ENCODE measurements around the gene PON2.

Gene PON2
- long read RNA-seq, transcript PON2-218 (9 exons, 1,653 nt) = major isoform, 13 of 21 reads
- long read RNA-seq, partial matches to known transcripts = 0 of 21 reads
- long read RNA-seq, other reads (novel, unspliced or antisense) = 2 of 21 reads

GRCh38 chr7:95434557-95435421 is at the start of gene PON2:
TSS of gene PON2 (minus strand) at chr7:95435028. CDS start at chr7:95434951, 77 bp downstream.
- TF ChIP-seq SPI1 (IDR thresholded peaks at IDR 0.05; ENCODE audit: borderline replicate concordance, low read depth) = no peak
- no peak for TF ChIP-seq POLR2AphosphoS5 (IDR thresholded peaks at IDR 0.05; ENCODE audit: low read depth)
- no peak for TF ChIP-seq GABPA (IDR thresholded peaks at IDR 0.05; ENCODE audit: low read depth)
- TF ChIP-seq CTCF (IDR thresholded peaks at IDR 0.05; ENCODE audit: insufficient read depth, low read length) = no peak
- no peak for TF ChIP-seq REST (IDR thresholded peaks at IDR 0.05; ENCODE audit: insufficient replicate concordance, low read depth)
- H3K27me3 ChIP-seq (ENCODE audit: insufficient read depth, poor library complexity, severe bottlenecking) = no peaks in the 10 kb centered on the region
- H3K4me3 ChIP-seq (replicated peaks; ENCODE audit: insufficient read depth, low read length) = peak within 1 kb of the TSS; percentile 58
- peak; percentile 11 to 13 for DNase-seq (ENCODE audit: low read depth in 1 of 2, low spot score in 1 of 2)
- H3K27ac ChIP-seq (replicated peaks) = no peak within 1 kb of the TSS

- TF ChIP-seq REST (IDR thresholded peaks at IDR 0.05; ENCODE audit: insufficient replicate concordance, low read depth) (no peak), POLR2AphosphoS5 (IDR thresholded peaks at IDR 0.05; ENCODE audit: low read depth) (no peak), GABPA (IDR thresholded peaks at IDR 0.05; ENCODE audit: low read depth) (no peak), CTCF (IDR thresholded peaks at IDR 0.05; ENCODE audit: insufficient read depth, low read length) (no peak), SPI1 (IDR thresholded peaks at IDR 0.05; ENCODE audit: borderline replicate concordance, low read depth) (no peak)
- no peak for DNase-seq (ENCODE audit: low read depth in 1 of 2, low spot score in 1 of 2)
- no peak overlapping the region for H3K4me3 ChIP-seq (replicated peaks; ENCODE audit: insufficient read depth, low read length)
Observed at GRCh38 chr7:95482424-95482823, 47.6 kb upstream of the PON2 start.

GRCh38 chr7:95481271-95482165 is 46.7 kb upstream of the PON2 start:
- TF ChIP-seq POLR2AphosphoS5 (IDR thresholded peaks at IDR 0.05; ENCODE audit: low read depth) (no peak), REST (IDR thresholded peaks at IDR 0.05; ENCODE audit: insufficient replicate concordance, low read depth) (no peak)
- no peak for DNase-seq (ENCODE audit: low read depth in 1 of 2, low spot score in 1 of 2)
- Histone ChIP-seq H3K27me3 (ENCODE audit: insufficient read depth, poor library complexity, severe bottlenecking) (no peaks in the 10 kb centered on the region), H3K27ac (replicated peaks) (no peak overlapping the region), H3K4me3 (replicated peaks; ENCODE audit: insufficient read depth, low read length) (no peak overlapping the region)

More at GRCh38 chr7:95482424-95482823, 47.6 kb upstream of the PON2 start:
- Histone ChIP-seq H3K27me3 (ENCODE audit: insufficient read depth, poor library complexity, severe bottlenecking) (no peaks in the 10 kb centered on the region), H3K27ac (replicated peaks) (no peak overlapping the region)
